HEK293T (cell line): ENCODE results near the gene ATP6V0C.

Experiments used
- CTCF ChIA-PET: fragments of 350-600 bp; formaldehyde crosslinking; extraction: SDS; loops from one replicate; lab custom pipeline; 2021; ENCODE audit warnings: antibody characterized with exemption, inconsistent platforms; lab: Yijun Ruan, JAX
- POLR2A ChIA-PET: fragments of 350-600 bp; formaldehyde crosslinking; extraction: SDS; loops from one replicate; lab custom pipeline; 2020; ENCODE audit warnings: antibody characterized with exemption, inconsistent platforms; lab: Yijun Ruan, JAX
- DNase-seq: peaks from one replicate; pipeline ENCODE4 v3.0.0; 2012; ENCODE audit warnings: mixed read lengths; ENCODE audit errors: extremely low spot score
- ARNT ChIP-seq: fragments of 450-650 bp; IDR thresholded peaks from 2 replicates; pipeline ENCODE4 v1.6.1; 2017; ENCODE audit warnings: mild to moderate bottlenecking
- BHLHE40 ChIP-seq: fragments of 450-650 bp; IDR thresholded peaks from 2 replicates; pipeline ENCODE4 v1.6.1; 2016; ENCODE audit warnings: mild to moderate bottlenecking, moderate library complexity, borderline replicate concordance
- CTBP1 ChIP-seq: fragments of 450-650 bp; IDR thresholded peaks from 2 replicates; pipeline ENCODE4 v1.6.1; 2016; ENCODE audit warnings: borderline replicate concordance
- ELF4 ChIP-seq: fragments of 450-650 bp; IDR thresholded peaks from 2 replicates; pipeline ENCODE4 v1.6.1; 2017; ENCODE audit warnings: antibody characterized with exemption
- FOXA1 ChIP-seq: fragments of 450-650 bp; IDR thresholded peaks from 2 replicates; pipeline ENCODE4 v1.6.1; 2016; ENCODE audit warnings: mild to moderate bottlenecking
- FOXK2 ChIP-seq: fragments of 450-650 bp; IDR thresholded peaks from 2 replicates; pipeline ENCODE4 v1.6.1; 2016; ENCODE audit warnings: mild to moderate bottlenecking
- FOXM1 ChIP-seq: fragments of 450-650 bp; IDR thresholded peaks from 2 replicates; pipeline ENCODE4 v1.6.1; 2017; ENCODE audit warnings: mild to moderate bottlenecking, borderline replicate concordance
- HDGF ChIP-seq: fragments of 450-650 bp; IDR thresholded peaks from 2 replicates; pipeline ENCODE4 v1.6.1; 2017; ENCODE audit warnings: antibody characterized with exemption, borderline replicate concordance
- L3MBTL2 ChIP-seq: fragments of 450-650 bp; conservative IDR thresholded peaks from 2 replicates; pipeline ENCODE4 v1.6.1; 2016; ENCODE audit warnings: mild to moderate bottlenecking
- LEF1 ChIP-seq: fragments of 450-650 bp; IDR thresholded peaks from 2 replicates; pipeline ENCODE4 v1.6.1; 2017; ENCODE audit warnings: mild to moderate bottlenecking, borderline replicate concordance
- NFRKB ChIP-seq: fragments of 450-650 bp; IDR thresholded peaks from 2 replicates; pipeline ENCODE4 v1.6.1; 2016; ENCODE audit warnings: mild to moderate bottlenecking, moderate library complexity
- PKNOX1 ChIP-seq: fragments of 450-650 bp; IDR thresholded peaks from 2 replicates; pipeline ENCODE4 v1.6.1; 2016
- SP1 ChIP-seq: fragments of 450-650 bp; IDR thresholded peaks from 2 replicates; pipeline ENCODE4 v1.6.1; 2017
- SUZ12 ChIP-seq: fragments of 450-650 bp; IDR thresholded peaks from 2 replicates; pipeline ENCODE4 v1.6.1; 2016; ENCODE audit warnings: mild to moderate bottlenecking
- TARDBP ChIP-seq: fragments of 450-650 bp; IDR thresholded peaks from 2 replicates; pipeline ENCODE4 v1.6.1; 2016
- ZNF384 ChIP-seq: fragments of 450-650 bp; IDR thresholded peaks from 2 replicates; pipeline ENCODE4 v1.6.1; 2016

Gene ATP6V0C

DNA sequence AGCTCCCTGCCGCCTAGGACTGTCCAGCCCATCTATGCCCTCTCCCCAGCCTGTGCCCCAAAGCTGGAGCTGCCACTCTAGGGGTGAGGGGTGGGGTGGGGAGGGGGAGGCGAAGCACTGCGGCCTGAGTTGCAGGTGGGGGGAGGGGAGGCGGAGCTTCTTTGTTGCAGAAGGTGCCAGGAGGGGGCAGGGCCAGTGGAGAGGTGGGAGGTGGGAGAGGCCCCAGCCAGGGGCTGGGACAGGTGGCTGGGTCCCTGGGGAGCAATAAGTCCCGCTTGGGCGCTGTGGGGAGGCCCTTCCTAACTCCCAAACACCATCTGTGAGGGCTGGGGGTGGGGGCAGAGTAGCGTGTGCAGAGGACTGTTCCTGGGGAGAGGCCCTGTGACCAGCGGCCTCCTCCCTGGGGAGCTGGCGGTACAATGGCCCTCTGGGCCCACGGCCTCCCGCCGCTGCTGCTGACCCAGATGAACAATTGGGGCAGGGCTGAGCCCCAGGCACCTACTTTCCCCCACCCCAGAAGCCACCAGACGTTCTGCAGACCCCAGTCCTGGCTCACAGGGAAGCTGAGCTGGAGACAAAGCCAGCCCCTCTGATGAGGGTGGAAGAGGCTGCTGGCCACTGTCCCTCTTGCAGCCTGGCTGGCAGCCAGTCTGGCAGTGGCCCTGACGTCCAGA, 44.9 kb upstream of the ATP6V0C start:
- no peak for DNase-seq
- ChIA-PET CTCF (no interaction called here), POLR2A (interaction anchor here (0.7 to 4.6 kb wide), 10 partner anchors 9 to 217 kb away, joined by 3 to 70 read pairs (median 3); partner anchors contain the start of genes AMDHD2, ECI1 and TEDC2)

DNA sequence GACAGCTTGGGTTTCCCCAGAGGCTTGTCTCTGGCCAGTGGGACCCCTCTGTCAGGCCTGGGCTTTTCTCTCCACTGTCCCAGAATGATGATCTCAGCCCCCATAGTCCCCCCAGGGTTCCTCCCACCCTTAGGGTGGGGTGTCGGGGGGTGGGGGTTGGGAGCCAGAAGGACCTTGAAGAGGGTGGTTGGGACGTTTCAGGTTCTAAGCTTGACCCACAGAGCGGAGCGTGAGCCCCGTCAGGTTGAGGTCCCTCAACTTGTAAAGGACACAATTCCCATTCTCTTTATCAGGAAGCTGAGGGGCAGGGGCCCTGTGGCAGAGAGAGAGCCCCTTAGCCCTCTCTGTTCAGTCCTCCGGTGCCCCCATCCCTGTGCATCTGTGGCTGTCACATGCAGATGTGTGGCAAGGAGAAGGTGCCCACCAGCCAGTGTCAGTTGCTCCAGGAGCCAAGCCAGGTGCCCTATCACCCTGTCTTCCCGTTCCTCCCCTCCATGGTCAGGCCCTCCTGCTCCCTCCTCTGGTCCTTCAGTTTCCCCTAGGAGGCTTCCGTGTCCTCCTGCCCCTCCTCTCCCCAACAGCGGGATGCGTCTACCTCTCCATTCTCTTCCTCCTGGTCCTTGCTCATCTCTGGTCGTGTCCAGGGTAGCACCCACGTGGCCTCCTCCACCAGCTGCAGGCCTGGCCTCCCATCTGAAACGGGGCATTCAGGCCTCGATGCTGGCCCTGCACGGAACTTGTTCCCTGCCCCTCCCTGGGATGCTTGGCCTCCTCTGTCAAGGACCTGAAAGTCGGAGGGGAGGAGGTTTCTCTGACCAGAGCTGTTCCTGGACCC, 44.1 kb upstream of the ATP6V0C start:
- ChIA-PET CTCF (interaction anchor here (0.5 kb wide), 1 partner anchor 162 kb away, joined by 3 read pairs; no protein-coding TSS in a partner anchor), POLR2A (interaction anchor here (1.1 to 4.6 kb wide), 7 partner anchors 8 to 134 kb away, joined by 3 to 70 read pairs (median 3); partner anchors contain the start of genes AMDHD2 and TEDC2)
- no peak for DNase-seq
- TF ChIP-seq SP1 (no peak), FOXK2 (no peak), FOXA1 (no peak), SUZ12 (no peak), PKNOX1 (no peak), ARNT (no peak), HDGF (no peak), NFRKB (no peak), TARDBP (no peak), L3MBTL2 (no peak), CTBP1 (no peak), ZNF384 (no peak), BHLHE40 (no peak), FOXM1 (no peak), LEF1 (no peak), ELF4 (no peak)

More for the DNA sequence above, 44.9 kb upstream of the ATP6V0C start:
- no peak for TF ChIP-seq PKNOX1
- TF ChIP-seq ZNF384, result no peak
- no peak for TF ChIP-seq ELF4
- no peak for TF ChIP-seq CTBP1
- no peak for TF ChIP-seq LEF1
- no peak for TF ChIP-seq SUZ12
- no peak for TF ChIP-seq TARDBP
- TF ChIP-seq L3MBTL2, result no peak
- no peak for TF ChIP-seq SP1
- no peak for TF ChIP-seq NFRKB
- no peak for TF ChIP-seq FOXA1
- TF ChIP-seq FOXK2, result no peak
- TF ChIP-seq BHLHE40, result no peak
- no peak for TF ChIP-seq HDGF
- TF ChIP-seq ARNT, result no peak
- TF ChIP-seq FOXM1, result no peak

GRCh38 chr16:2470234-2470601, 43.5 kb upstream of the ATP6V0C start:
- TF ChIP-seq PKNOX1, result no peak
- TF ChIP-seq LEF1, result no peak
- no peak for TF ChIP-seq HDGF
- no peak for TF ChIP-seq CTBP1
- no peak for TF ChIP-seq ELF4
- TF ChIP-seq BHLHE40, result no peak
- TF ChIP-seq SP1, result no peak
- no peak for TF ChIP-seq NFRKB
- no peak for TF ChIP-seq ARNT
- no peak for TF ChIP-seq TARDBP
- no peak for TF ChIP-seq L3MBTL2
- TF ChIP-seq SUZ12, result no peak
- POLR2A ChIA-PET, result interaction anchor here (1.6 to 4.6 kb wide), 3 partner anchors 12 to 133 kb away, joined by 3 to 70 read pairs (median 3); partner anchors contain the start of gene TEDC2
- CTCF ChIA-PET, result interaction anchor here (0.5 kb wide), 1 partner anchor 163 kb away, joined by 3 read pairs; no protein-coding TSS in a partner anchor
- no peak for DNase-seq

DNA sequence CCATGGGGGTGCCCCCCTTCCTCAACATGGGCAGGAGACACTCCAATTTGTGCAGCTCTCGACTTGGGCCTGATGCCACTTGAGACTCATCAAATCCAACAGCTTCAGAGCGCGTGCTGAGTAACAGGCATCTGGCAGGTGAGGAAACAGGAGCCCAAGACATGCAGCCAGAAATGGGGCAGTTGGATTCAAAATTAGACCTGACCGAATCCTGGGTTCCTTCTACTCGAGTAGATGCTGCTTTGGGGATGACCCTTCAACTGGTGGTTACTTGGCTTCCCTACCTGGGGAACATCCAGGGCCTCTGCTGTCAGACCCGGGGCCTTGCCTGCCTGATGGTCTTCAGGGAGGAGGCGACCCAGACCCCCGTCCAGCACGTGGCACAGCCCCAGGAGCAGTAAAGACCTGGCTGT, 43.1 kb upstream of the ATP6V0C start:
- ChIA-PET CTCF (interaction anchor here (0.5 kb wide), 1 partner anchor 163 kb away, joined by 3 read pairs; no protein-coding TSS in a partner anchor), POLR2A (interaction anchor here (0.7 to 4.6 kb wide), 5 partner anchors 10 to 315 kb away, joined by 3 to 70 read pairs (median 3); partner anchors contain the start of genes TEDC2 and TRAF7)
- no peak for DNase-seq
- no peak for TF ChIP-seq SUZ12
- no peak for TF ChIP-seq TARDBP

- ChIA-PET CTCF (no interaction called here), POLR2A (interaction anchor here (0.7 to 4.6 kb wide), 4 partner anchors 10 to 316 kb away, joined by 3 to 70 read pairs (median 3); partner anchors contain the start of genes TEDC2 and TRAF7)
- TF ChIP-seq FOXK2 (no peak), FOXM1 (no peak), PKNOX1 (no peak), BHLHE40 (no peak), LEF1 (no peak), HDGF (no peak), CTBP1 (no peak), ZNF384 (no peak), L3MBTL2 (no peak), NFRKB (no peak), SUZ12 (no peak), ELF4 (no peak), FOXA1 (no peak), TARDBP (no peak), ARNT (no peak), SP1 (no peak)
- DNase-seq, result peak; percentile 38
Observed at GRCh38 chr16:2471016-2471652, 42.6 kb upstream of the ATP6V0C start, which contains the start of gene NTN3. TSS of gene NTN3 (plus strand) at chr16:2471297. CDS start at chr16:2471702, 405 bp downstream.
